Measurements from ENCODE around the gene DSCAML1. TPM values are rescaled to one million over a fixed set of nuclear protein-coding genes. Genes with fewer than 3 reads are reported as not detected.

Gene DSCAML1
- total RNA-seq, 1 experiment from 2014 or later, result not detected

- no peak for ATAC-seq
- TF ChIP-seq EZH2phosphoT487 (IDR thresholded peaks at IDR 0.05; ENCODE audit: borderline replicate concordance, low read length), result no peak
- no peak for TF ChIP-seq CTCF (conservative IDR thresholded peaks at IDR 0.05; ENCODE audit: low read depth, low read length)
- TF ChIP-seq EZH2 (IDR thresholded peaks at IDR 0.05; ENCODE audit: low read length, unreplicated experiment), result no peak
- DNase-seq, result no peak
- H3K4me3 ChIP-seq (ENCODE audit: low read length), result no peak overlapping the region
- H3K36me3 ChIP-seq (ENCODE audit: low read depth, low read length), result no peaks in the 10 kb centered on the region
- no peak overlapping the region for H3K27ac ChIP-seq (ENCODE audit: low read length)
- POLR2A ChIA-PET (ENCODE audit: unreplicated experiment), result interaction anchor here (0.6 kb wide), 1 partner anchor 114 kb away, joined by 4 read pairs; no protein-coding TSS in a partner anchor
- no peak overlapping the region for H3K4me2 ChIP-seq (ENCODE audit: low read length)
- no TSS peak for BruUV-seq (replicated peaks)
- H2AFZ ChIP-seq (ENCODE audit: low read length), result no peak overlapping the region
- CTCF ChIA-PET, result no interaction called here
- H3K9ac ChIP-seq (ENCODE audit: low read length), result no peak overlapping the region
- H3K79me2 ChIP-seq (ENCODE audit: low read length), result no peaks in the 10 kb centered on the region
- no peaks in the 10 kb centered on the region for H3K9me2 ChIP-seq (replicated peaks; ENCODE audit: low read length)
- H3K4me1 ChIP-seq (ENCODE audit: insufficient read depth, low read length), result no peaks in the 10 kb centered on the region
- no peaks in the 10 kb centered on the region for H3F3A ChIP-seq (ENCODE audit: low read length, unreplicated experiment)
- peaks cover 99% of the 10 kb centered on the region for H3K27me3 ChIP-seq (ENCODE audit: low read length)
- H4K20me1 ChIP-seq (ENCODE audit: low read length), result no peaks in the 10 kb centered on the region
- intact Hi-C loops (cut with micrococcal nuclease), result no loop called here
- no peaks in the 10 kb centered on the region for H3K9me3 ChIP-seq (ENCODE audit: low read length)
Observed at GRCh38 chr11:117502015-117502778, 294.8 kb downstream of the DSCAML1 start.

GRCh38 chr11:117501237-117501898, 295.6 kb downstream of the DSCAML1 start:
- Histone ChIP-seq H3K27me3 (ENCODE audit: low read length) (peaks cover 99% of the 10 kb centered on the region), H3K9me2 (replicated peaks; ENCODE audit: low read length) (no peaks in the 10 kb centered on the region), H3K9me3 (ENCODE audit: low read length) (no peaks in the 10 kb centered on the region), H4K20me1 (ENCODE audit: low read length) (no peaks in the 10 kb centered on the region), H3K9ac (ENCODE audit: low read length) (no peak overlapping the region), H2AFZ (ENCODE audit: low read length) (no peak overlapping the region), H3K4me2 (ENCODE audit: low read length) (no peak overlapping the region), H3K4me3 (ENCODE audit: low read length) (no peak overlapping the region), H3F3A (ENCODE audit: low read length, unreplicated experiment) (no peaks in the 10 kb centered on the region), H3K79me2 (ENCODE audit: low read length) (no peaks in the 10 kb centered on the region), H3K4me1 (ENCODE audit: insufficient read depth, low read length) (no peaks in the 10 kb centered on the region), H3K27ac (ENCODE audit: low read length) (no peak overlapping the region), H3K36me3 (ENCODE audit: low read depth, low read length) (no peaks in the 10 kb centered on the region)
- BruUV-seq (replicated peaks), result no TSS peak
- intact Hi-C loops (cut with micrococcal nuclease), result no loop called here
- DNase-seq, result no peak
- ChIA-PET POLR2A (ENCODE audit: unreplicated experiment) (no interaction called here), CTCF (no interaction called here)
- ATAC-seq, result no peak
- TF ChIP-seq EZH2 (IDR thresholded peaks at IDR 0.05; ENCODE audit: low read length, unreplicated experiment) (no peak), EZH2phosphoT487 (IDR thresholded peaks at IDR 0.05; ENCODE audit: borderline replicate concordance, low read length) (no peak), CTCF (conservative IDR thresholded peaks at IDR 0.05; ENCODE audit: low read depth, low read length) (no peak)

GRCh38 chr11:117498791-117499190, 298.2 kb downstream of the DSCAML1 start:
- CTCF ChIA-PET, result no interaction called here
- no peak for TF ChIP-seq CTCF (conservative IDR thresholded peaks at IDR 0.05; ENCODE audit: low read depth, low read length)
- TF ChIP-seq EZH2phosphoT487 (IDR thresholded peaks at IDR 0.05; ENCODE audit: borderline replicate concordance, low read length), result no peak
- TF ChIP-seq EZH2 (IDR thresholded peaks at IDR 0.05; ENCODE audit: low read length, unreplicated experiment), result no peak
- H3K27me3 ChIP-seq (ENCODE audit: low read length), result peaks cover 87% of the 10 kb centered on the region
- POLR2A ChIA-PET (ENCODE audit: unreplicated experiment), result no interaction called here
- DNase-seq (no peak), ATAC-seq (no peak)
- no peaks in the 10 kb centered on the region for H3K36me3 ChIP-seq (ENCODE audit: low read depth, low read length)
- no peaks in the 10 kb centered on the region for H3K4me1 ChIP-seq (ENCODE audit: insufficient read depth, low read length)
- BruUV-seq (replicated peaks), result no TSS peak
- no peaks in the 10 kb centered on the region for H3F3A ChIP-seq (ENCODE audit: low read length, unreplicated experiment)
- H4K20me1 ChIP-seq (ENCODE audit: low read length), result no peaks in the 10 kb centered on the region
- no peak overlapping the region for H3K9ac ChIP-seq (ENCODE audit: low read length)
- no peaks in the 10 kb centered on the region for H3K79me2 ChIP-seq (ENCODE audit: low read length)
- intact Hi-C loops (cut with micrococcal nuclease), result no loop called here
- no peak overlapping the region for H3K4me3 ChIP-seq (ENCODE audit: low read length)
- H3K9me2 ChIP-seq (replicated peaks; ENCODE audit: low read length), result no peaks in the 10 kb centered on the region
- H3K4me2 ChIP-seq (ENCODE audit: low read length), result no peak overlapping the region
- H3K9me3 ChIP-seq (ENCODE audit: low read length), result no peaks in the 10 kb centered on the region
- H2AFZ ChIP-seq (ENCODE audit: low read length), result no peak overlapping the region
- no peak overlapping the region for H3K27ac ChIP-seq (ENCODE audit: low read length)
